H9 (cell line): ENCODE measurements around the gene COQ10B. TPM values are rescaled to one million over a fixed set of nuclear protein-coding genes. Genes with fewer than 3 reads are reported as not detected.
A peak's percentile ranks its signal among the peaks of the same experiment; 100 is the strongest.

ENCODE experiments used
- DNase-seq: peaks from one replicate; pipeline ENCODE4 v3.0.0-alpha.2; 2017
- H2AFZ ChIP-seq: one replicate; pipeline ENCODE4 v1.6.1; 2013; ENCODE audit warnings: mild to moderate bottlenecking, low read length, control low read depth, moderate library complexity
- H2AK5ac ChIP-seq: 2 replicates; pipeline ENCODE4 v1.6.1; 2013; ENCODE audit warnings: low read length, control low read depth, mixed read lengths; ENCODE audit not compliant: insufficient read length
- H2BK120ac ChIP-seq: one replicate; pipeline ENCODE4 v1.6.1; 2013; ENCODE audit warnings: low read depth, mild to moderate bottlenecking, low read length, control low read depth, inconsistent platforms; ENCODE audit not compliant: poor library complexity, severe bottlenecking
- H2BK12ac ChIP-seq: 2 replicates; pipeline ENCODE4 v1.6.1; 2013; ENCODE audit warnings: low read length, control low read depth, mixed read lengths, low read depth; ENCODE audit not compliant: insufficient read length
- H2BK15ac ChIP-seq: 2 replicates; pipeline ENCODE4 v1.6.1; 2013; ENCODE audit warnings: low read depth, low read length, control low read depth
- H2BK20ac ChIP-seq: one replicate; pipeline ENCODE4 v1.6.1; 2013; ENCODE audit warnings: low read depth, mild to moderate bottlenecking, low read length, control low read depth, inconsistent platforms; ENCODE audit not compliant: poor library complexity, severe bottlenecking
- H2BK5ac ChIP-seq: 2 replicates; pipeline ENCODE4 v1.6.1; 2013; ENCODE audit warnings: low read length, control low read depth, mixed read lengths; ENCODE audit not compliant: insufficient read length
- H3K14ac ChIP-seq: 2 replicates; pipeline ENCODE4 v1.6.1; 2013; ENCODE audit warnings: low read length, control low read depth; ENCODE audit not compliant: insufficient read depth
- H3K18ac ChIP-seq: 2 replicates; pipeline ENCODE4 v1.6.1; 2013; ENCODE audit warnings: low read depth, mild to moderate bottlenecking, mixed read lengths, low read length, control low read depth; ENCODE audit not compliant: insufficient read length
- H3K23ac ChIP-seq: 2 replicates; pipeline ENCODE4 v1.6.1; 2013; ENCODE audit warnings: low read length, control low read depth, mixed read lengths, low read depth; ENCODE audit not compliant: insufficient read length
- H3K23me2 ChIP-seq: 2 replicates; pipeline ENCODE4 v1.6.1; 2013; ENCODE audit warnings: low read depth, mild to moderate bottlenecking, mixed read lengths, low read length, control low read depth; ENCODE audit not compliant: insufficient read length, poor library complexity, severe bottlenecking
- H3K27ac ChIP-seq: 2 replicates; pipeline ENCODE4 v1.5.1; 2013; ENCODE audit warnings: low read length, control low read depth, mixed read lengths, low read depth; ENCODE audit not compliant: insufficient read length
- H3K27me3 ChIP-seq: 2 replicates; pipeline ENCODE4 v1.6.1; 2013; ENCODE audit warnings: low read length, control low read depth, inconsistent platforms; ENCODE audit not compliant: insufficient read depth
- H3K4ac ChIP-seq: 2 replicates; pipeline ENCODE4 v1.6.1; 2013; ENCODE audit warnings: low read depth, mild to moderate bottlenecking, control low read depth, inconsistent platforms, low read length, moderate library complexity
- H3K4me1 ChIP-seq: 2 replicates; pipeline ENCODE4 v1.6.1; 2013; ENCODE audit warnings: low read length, control low read depth, inconsistent platforms; ENCODE audit not compliant: insufficient read depth
- H3K4me2 ChIP-seq: 2 replicates; pipeline ENCODE4 v1.6.1; 2013; ENCODE audit warnings: low read length, control low read depth, mixed read lengths; ENCODE audit not compliant: insufficient read length, insufficient read depth
- H3K56ac ChIP-seq: 2 replicates; pipeline ENCODE4 v1.6.1; 2013; ENCODE audit warnings: low read depth, mild to moderate bottlenecking, mixed read lengths, low read length, control low read depth; ENCODE audit not compliant: insufficient read length
- H3K79me1 ChIP-seq: 2 replicates; pipeline ENCODE4 v1.6.1; 2013; ENCODE audit warnings: low read depth, mild to moderate bottlenecking, moderate library complexity, low read length, control low read depth, inconsistent platforms; ENCODE audit not compliant: insufficient read depth, poor library complexity, severe bottlenecking
- H3K79me2 ChIP-seq: 2 replicates; pipeline ENCODE4 v1.6.1; 2013; ENCODE audit warnings: low read length, control low read depth, inconsistent platforms; ENCODE audit not compliant: insufficient read depth
- H3K9ac ChIP-seq: 2 replicates; pipeline ENCODE4 v1.6.1; 2013; ENCODE audit warnings: low read length, control low read depth, mixed read lengths; ENCODE audit not compliant: insufficient read length; ENCODE audit errors: extremely low read depth
- H3K9me3 ChIP-seq: one replicate; pipeline ENCODE4 v1.6.1; 2013; ENCODE audit warnings: low read depth, low read length, inconsistent platforms; ENCODE audit not compliant: control insufficient read depth
- H3T11ph ChIP-seq: one replicate; pipeline ENCODE4 v1.6.1; 2013; ENCODE audit warnings: mild to moderate bottlenecking, low read length, control low read depth, inconsistent platforms
- H4K20me1 ChIP-seq: one replicate; pipeline ENCODE4 v1.6.1; 2013; ENCODE audit not compliant: control insufficient read depth, insufficient read length, insufficient read depth
- H4K5ac ChIP-seq: 2 replicates; pipeline ENCODE4 v1.6.1; 2013; ENCODE audit warnings: low read depth, mild to moderate bottlenecking, mixed read lengths, low read length, control low read depth; ENCODE audit not compliant: insufficient read length
- H4K8ac ChIP-seq: replicated peaks from 2 replicates; pipeline ENCODE4 v1.6.1; 2013; ENCODE audit warnings: low read length, control low read depth, mixed read lengths, low read depth; ENCODE audit not compliant: insufficient read length
- H4K91ac ChIP-seq: 2 replicates; pipeline ENCODE4 v1.6.1; 2013; ENCODE audit warnings: low read depth, mild to moderate bottlenecking, moderate library complexity, mixed read lengths, low read length, control low read depth; ENCODE audit not compliant: insufficient read length
- H3K27ac Mint-ChIP-seq, 3 experiments: 2 replicates in 2 of 3; 3 replicates in 1 of 3; pipeline ENCODE4 v1.8.0; 2020 to 2021; ENCODE audit warnings: mixed read lengths in 3 of 3, mild to moderate bottlenecking in 1 of 3, moderate library complexity in 1 of 3
- H3K27me3 Mint-ChIP-seq: 2 replicates; pipeline ENCODE4 v1.8.0; 2021; ENCODE audit warnings: low read depth, mild to moderate bottlenecking, moderate library complexity, mixed read lengths
- H3K36me3 Mint-ChIP-seq, 3 experiments: 2 replicates in 2 of 3; 3 replicates in 1 of 3; pipeline ENCODE4 v1.8.0; 2020 to 2021; ENCODE audit warnings: low read depth in 3 of 3, mixed read lengths in 3 of 3; ENCODE audit not compliant: insufficient read depth in 1 of 3
- H3K4me1 Mint-ChIP-seq, 2 experiments: 2 replicates each; pipeline ENCODE4 v1.8.0; 2020; ENCODE audit warnings: mixed read lengths in 2 of 2
- H3K4me3 Mint-ChIP-seq, 2 experiments: 2 replicates in 1 of 2; 3 replicates in 1 of 2; pipeline ENCODE4 v1.8.0; 2020 to 2021; ENCODE audit warnings: mild to moderate bottlenecking in 2 of 2, mixed read lengths in 2 of 2, moderate library complexity in 1 of 2
- H3K9me3 Mint-ChIP-seq, 2 experiments: 2 replicates in 1 of 2; 3 replicates in 1 of 2; pipeline ENCODE4 v1.8.0; 2020; ENCODE audit warnings: mild to moderate bottlenecking in 2 of 2, mixed read lengths in 2 of 2, moderate library complexity in 1 of 2
- CTCF ChIP-seq: fragments of 200-600 bp; sonication (generic); conservative IDR thresholded peaks from 3 replicates; pipeline ENCODE4 v1.8.0; 2021; ENCODE audit warnings: antibody characterized with exemption, mild to moderate bottlenecking
- WGBS: extraction: QIAGEN DNeasy Blood & Tissue Kit; methylation state at CpG from one replicate; pipeline ENCODE4 v1.1.7; 2013; ENCODE audit warnings: missing lambda C conversion rate, low lambda C conversion rate, mixed read lengths; ENCODE audit not compliant: insufficient read length; ENCODE audit errors: extremely low coverage; 5-methylcytosine and 5-hydroxymethylcytosine counted together
- total RNA-seq: library from RNA; stranded (reverse); gene quantifications from 2 replicates; pipeline ENCODE4 v1.2.1, GENCODE V29; 2021

COQ10B gene
- total RNA-seq, 1 experiment from 2014 or later: 16.2 TPM

- WGBS: no CpG with 5 or more reads among the region's 2 CpGs
- H4K5ac ChIP-seq: no peak overlapping the region
- H3K9me3 Mint-ChIP-seq: no peaks in the 10 kb centered on the region
- no peaks in the 10 kb centered on the region for H3K27me3 ChIP-seq
- H2BK5ac ChIP-seq: no peak overlapping the region
- no peak overlapping the region for H2BK12ac ChIP-seq
- H3K23ac ChIP-seq: no peak overlapping the region
- H3K14ac ChIP-seq: no peak overlapping the region
- TF ChIP-seq CTCF: no peak
- H3K27ac ChIP-seq: no peak overlapping the region
- H3K4me3 Mint-ChIP-seq: peak overlapping the region in 1 of 2 experiments; percentile 66; a peak in 1 of 5 replicates
- no peak overlapping the region for H4K8ac ChIP-seq
- H3K27me3 Mint-ChIP-seq: no peaks in the 10 kb centered on the region
- DNase-seq: no peak
- no peak overlapping the region for H2AK5ac ChIP-seq
- H3K9me3 ChIP-seq: no peaks in the 10 kb centered on the region
- peaks cover 3 to 11% (median 11%) of the 10 kb centered on the region in 3 experiments; a peak in 3 of 7 replicates for H3K36me3 Mint-ChIP-seq
- H2BK20ac ChIP-seq: no peak overlapping the region
- peaks cover 23% of the 10 kb centered on the region for H3K79me2 ChIP-seq
- H4K91ac ChIP-seq: no peak overlapping the region
- peaks cover 6% of the 10 kb centered on the region for H3K23me2 ChIP-seq
- H3K18ac ChIP-seq: no peak overlapping the region
- H3K27ac Mint-ChIP-seq: no peak overlapping the region
- no peak overlapping the region for H3K4ac ChIP-seq
- no peak overlapping the region for H3T11ph ChIP-seq
- H3K4me1 ChIP-seq: no peaks in the 10 kb centered on the region
- no peak overlapping the region for H2BK15ac ChIP-seq
- no peak overlapping the region for H2BK120ac ChIP-seq
- H2AFZ ChIP-seq: no peak overlapping the region
- no peaks in the 10 kb centered on the region for H4K20me1 ChIP-seq
- no peak overlapping the region for H3K4me2 ChIP-seq
- H3K56ac ChIP-seq: no peak overlapping the region
- peaks cover 15 to 17% of the 10 kb centered on the region in 2 experiments for H3K4me1 Mint-ChIP-seq
- H3K79me1 ChIP-seq: no peaks in the 10 kb centered on the region
- H3K9ac ChIP-seq: no peak overlapping the region
These were observed 16.0 kb upstream of the COQ10B start for GRCh38 chr2:197437380-197437779.
